PFSK-1 (cell line): ENCODE measurements around the gene PPP2CA.

Source experiments
- POLR2AphosphoS5 ChIP-seq: IDR thresholded peaks from 2 replicates; pipeline ENCODE4 v1.6.1; 2012; ENCODE audit warnings: low read depth, mild to moderate bottlenecking, control low read depth, low read length, moderate library complexity
- REST ChIP-seq, 2 experiments: IDR thresholded peaks; 2 replicates each; pipeline versions ENCODE4 v1.6.1 to v1.8.0; 2011 to 2012; ENCODE audit warnings: low read depth in 2 of 2, low read length in 2 of 2, control low read depth in 1 of 2, inconsistent platforms in 1 of 2, mild to moderate bottlenecking in 1 of 2, moderate library complexity in 1 of 2; ENCODE audit not compliant: insufficient read depth in 1 of 2
- SIN3A ChIP-seq: IDR thresholded peaks from 2 replicates; pipeline ENCODE4 v1.6.1; 2012; ENCODE audit warnings: mild to moderate bottlenecking, low read length, moderate library complexity, borderline replicate concordance; ENCODE audit not compliant: insufficient read depth
- TAF1 ChIP-seq: IDR thresholded peaks from 2 replicates; pipeline ENCODE4 v1.6.1; 2012; ENCODE audit warnings: low read length, control low read depth, borderline replicate concordance; ENCODE audit not compliant: insufficient read depth

GRCh38 chr5:134175921-134176510, 49.9 kb downstream of the PPP2CA start:
- TF ChIP-seq POLR2AphosphoS5, result no peak
- TF ChIP-seq SIN3A, result no peak; the same call in 1 of the 2 replicates
- TF ChIP-seq REST (IDR thresholded peaks at IDR 0.05; ENCODE audit: insufficient read depth in 1 of 2, low read depth in 2 of 2, low read length in 2 of 2), result no peak
- TF ChIP-seq TAF1, result no peak
